Heart left ventricle (tissue), 16 donors: ENCODE measurements around the gene ARHGEF11. TPM values are rescaled to one million over a fixed set of nuclear protein-coding genes. Genes with fewer than 3 reads are reported as not detected.

ENCODE experiments used
- ATAC-seq, 4 donors: fragments of 200-7000 bp; cut with Tn5 transposase; one replicate each; pipeline ENCODE4 v1.9.1; 2020 to 2022; ENCODE audit warnings: moderate library complexity in 4 of 4, mild to moderate bottlenecking in 3 of 4, moderate number of reproducible peaks in 1 of 4
- DNase-seq, 5 donors: peaks; one replicate each; pipeline ENCODE4 v3.0.0-alpha.2; 2020
- H3K27ac ChIP-seq, 12 donors: fragments of 200-600 bp; sonication (generic) in 4 of 12; one replicate each; pipeline versions ENCODE4 v1.5.0 to v1.8.0; 2016 to 2022; ENCODE audit warnings: mild to moderate bottlenecking in 2 of 12
- H3K27me3 ChIP-seq, 9 donors: fragments of 200-600 bp; sonication (generic) in 2 of 9; one replicate each; pipeline versions ENCODE4 v1.5.1 to v1.8.0; 2016 to 2022; ENCODE audit warnings: mild to moderate bottlenecking in 3 of 9
- H3K36me3 ChIP-seq, 9 donors: fragments of 200-600 bp; sonication (generic) in 2 of 9; one replicate each; pipeline versions ENCODE4 v1.5.0 to v1.8.0; 2018 to 2022; ENCODE audit warnings: mild to moderate bottlenecking in 2 of 9
- H3K4me1 ChIP-seq, 12 donors: fragments of 200-600 bp; sonication (generic) in 4 of 12; one replicate each; pipeline versions ENCODE4 v1.5.0 to v1.8.0; 2016 to 2022; ENCODE audit warnings: mild to moderate bottlenecking in 3 of 12
- H3K4me3 ChIP-seq, 12 donors: fragments of 200-600 bp; sonication (generic) in 4 of 12; one replicate each; pipeline versions ENCODE4 v1.5.0 to v1.8.0; 2017 to 2022; ENCODE audit warnings: mild to moderate bottlenecking in 9 of 12, moderate library complexity in 4 of 12
- H3K9me3 ChIP-seq, 12 donors: fragments of 200-600 bp; sonication (generic) in 4 of 12; one replicate each; pipeline versions ENCODE4 v1.5.0 to v1.8.0; 2016 to 2022; ENCODE audit warnings: mild to moderate bottlenecking in 1 of 12
- CTCF ChIP-seq, 12 donors: fragments of 200-600 bp; sonication (generic) in 4 of 12; IDR thresholded peaks; one replicate each; pipeline versions ENCODE4 v1.5.0 to v1.8.0; 2018 to 2022; ENCODE audit warnings: antibody characterized with exemption in 12 of 12, mild to moderate bottlenecking in 5 of 12
- POLR2A ChIP-seq, 2 donors: fragments of 450-650 bp; IDR thresholded peaks; one replicate each; pipeline ENCODE4 v1.6.1; 2017; ENCODE audit warnings: antibody characterized with exemption in 2 of 2, mild to moderate bottlenecking in 2 of 2, moderate library complexity in 2 of 2
- WGBS, 4 donors: extraction: QIAGEN DNeasy Blood & Tissue Kit in 2 of 4; methylation state at CpG; one replicate each; pipeline versions ENCODE4 v1.1.5 to v1.1.7; 2013 to 2018; 5-methylcytosine and 5-hydroxymethylcytosine counted together
- intact Hi-C, 10 donors: fragments of 100-400 bp; cut with DNase I; formaldehyde crosslinking; loops; one replicate each; pipeline versions ENCODE4 v1.11.1 to v1.14.2; 2022
- polyA plus RNA-seq, 2 donors: library from polyadenylated mRNA; stranded (reverse); fragments of 200-250 nt; gene quantifications; one replicate each; pipeline ENCODE4 v1.2.3, GENCODE V29; 2013
- total RNA-seq, 9 donors: library from RNA; depleted of rRNA in 2 of 9; stranded (reverse); fragments of >200 nt in 2 of 9; fragmentation: NEBNext Ultra II Directional in 3 of 9; extraction: Animal tissue kit (Norgen Biotek cat#: 25700) in 3 of 9; gene quantifications; one replicate each; pipeline versions ENCODE4 v1.1.0 to v1.2.4, GENCODE V29; 2016 to 2023
- donor health status: ischemic (EF 13 %, LVEDD 7.1; RV severe dilation, severe dysfunction).
- donor health status: healthy with polysubstance abuse.
- donor health status: DM: no; HTN: yes; CAD: no.
- donor health status: DM: no; HTN: no; CAD: no.
- donor health status: ischemic (EF 25% LVEDD 6.9; RV normal size, moderate dysfunction).
- donor health status: ischemic (EF 25% LVEDD 5.7; RV mildly dilated, moderate dysfunction).
- donor health status: healthy.
- donor health status: DM: yes; HTN: yes; CAD: no.
- donor health status: ischemic (EF 35%, LVEDD 5.7; RV mildly dilated, moderate dysfunction).
- donor health status: nonischemic (EF 11% LVEDD 7.7; RV severe dilation, severe dysfunction).
- donor health status: DM: yes; HTN: yes; CAD: no.
- donor health status: PGD.
- donor health status: ischemic (EF 29% LVEDD 5.4; RV normal size, mild dysfunction).
- donor health status: nonischemic (EF 23%, LVEDD 6.1; RV moderate dilation, normal function).

Gene ARHGEF11
- total and polyA plus RNA-seq, 11 donors: 12.2 to 44.1 (median 30.0) TPM

- no peak overlapping the region for H3K27ac ChIP-seq
- WGBS, 4 donors: 77 to 89% (median 81%) methylated on average over 7 of the region's 7 CpGs
- no peak for DNase-seq
- H3K36me3 ChIP-seq: no peaks in the 10 kb centered on the region
- no peaks in the 10 kb centered on the region for H3K27me3 ChIP-seq
- no peak overlapping the region for H3K4me3 ChIP-seq
- H3K4me1 ChIP-seq: peaks cover 0 to 31% (median 10%) of the 10 kb centered on the region in 12 donors
- intact Hi-C loops: no loop called here
- peak in 1 of 4 donors; percentile 18 for ATAC-seq
- TF ChIP-seq CTCF (IDR thresholded peaks at IDR 0.05) (no peak), POLR2A (IDR thresholded peaks at IDR 0.05) (no peak)
- no peaks in the 10 kb centered on the region for H3K9me3 ChIP-seq
These were observed 11.3 kb downstream of the ARHGEF11 start for GRCh38 chr1:157034137-157034800.

- no peak overlapping the region for H3K4me3 ChIP-seq
- no peaks in the 10 kb centered on the region for H3K9me3 ChIP-seq
- TF ChIP-seq POLR2A (IDR thresholded peaks at IDR 0.05): no peak
- TF ChIP-seq CTCF (IDR thresholded peaks at IDR 0.05): no peak
- DNase-seq (no peak), ATAC-seq (no peak)
- intact Hi-C loops: no loop called here
- 75 to 87% (median 84%) methylated on average over 3 of the region's 3 CpGs for WGBS, 4 donors
- no peaks in the 10 kb centered on the region for H3K36me3 ChIP-seq
- peaks cover 0 to 31% (median 8%) of the 10 kb centered on the region in 12 donors for H3K4me1 ChIP-seq
- no peaks in the 10 kb centered on the region for H3K27me3 ChIP-seq
- no peak overlapping the region for H3K27ac ChIP-seq
These were observed 12.1 kb downstream of the ARHGEF11 start for GRCh38 chr1:157033357-157033876.

GRCh38 chr1:157032303-157032702 lies 13.2 kb downstream of the ARHGEF11 start:
- WGBS, 4 donors: 76 to 84% (median 78%) methylated on average over 3 of the region's 3 CpGs
- ATAC-seq (no peak), DNase-seq (no peak)
- H3K27ac ChIP-seq: no peak overlapping the region
- TF ChIP-seq CTCF (IDR thresholded peaks at IDR 0.05) (no peak), POLR2A (IDR thresholded peaks at IDR 0.05) (no peak)
- H3K4me1 ChIP-seq: peaks cover 0 to 33% (median 8%) of the 10 kb centered on the region in 12 donors
- intact Hi-C loops: no loop called here
- H3K36me3 ChIP-seq: no peaks in the 10 kb centered on the region
- H3K4me3 ChIP-seq: no peak overlapping the region
- no peaks in the 10 kb centered on the region for H3K27me3 ChIP-seq
- no peaks in the 10 kb centered on the region for H3K9me3 ChIP-seq

- Histone ChIP-seq H3K4me3 (no peak overlapping the region), H3K27ac (no peak overlapping the region), H3K4me1 (peaks cover 0 to 46% (median 11%) of the 10 kb centered on the region in 12 donors), H3K27me3 (no peaks in the 10 kb centered on the region), H3K9me3 (no peaks in the 10 kb centered on the region), H3K36me3 (no peaks in the 10 kb centered on the region)
- no peak for TF ChIP-seq POLR2A (IDR thresholded peaks at IDR 0.05)
- no peak for TF ChIP-seq CTCF (IDR thresholded peaks at IDR 0.05)
- intact Hi-C loops: no loop called here
- ATAC-seq (no peak), DNase-seq (no peak)
- 97 to 99% (median 98%) methylated on average over 2 of the region's 2 CpGs for WGBS, 4 donors
These were observed 14.8 kb downstream of the ARHGEF11 start for GRCh38 chr1:157030728-157031127.
